HG03439 (cell line): ENCODE results near the gene TDRD7.
"Not testable (repeated sequence)": the region's sequence is repeated elsewhere in the genome, so short reads cannot be mapped to it uniquely, and the experiment has no call there.

Experiments
- ATAC-seq: cut with Tn5 transposase; IDR thresholded peaks from one replicate; pipeline ENCODE4 v1.9.1; 2021; ENCODE audit warnings: mild to moderate bottlenecking, moderate library complexity; ENCODE audit not compliant: unreplicated experiment

TDRD7 gene

DNA sequence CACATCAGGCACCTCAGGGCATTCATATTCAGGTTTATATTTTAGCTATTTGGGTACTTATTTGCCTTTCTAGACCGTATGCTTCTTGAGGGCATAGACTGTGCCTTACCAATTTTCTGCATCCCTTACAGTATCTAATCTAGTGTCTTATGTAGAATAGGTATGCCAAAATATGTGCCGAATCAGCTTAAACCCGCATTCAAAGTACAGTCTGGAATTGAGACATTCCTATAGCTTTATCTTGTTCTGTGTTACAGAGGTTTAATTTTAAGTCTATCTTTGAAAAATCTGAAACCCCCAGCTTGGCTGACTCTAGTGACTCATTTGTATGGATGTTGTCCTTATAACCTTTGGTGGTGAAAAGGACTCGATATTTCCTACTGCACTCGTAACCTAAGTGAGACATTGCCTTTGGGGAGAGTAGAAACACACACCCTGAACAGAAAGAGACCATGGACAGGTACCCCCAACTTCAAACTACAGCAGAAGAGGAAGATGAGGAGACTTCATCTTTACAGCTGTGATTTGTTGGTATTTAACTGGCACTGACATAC lies 62.6 kb downstream of the TDRD7 start:
- ATAC-seq, result no peak

DNA sequence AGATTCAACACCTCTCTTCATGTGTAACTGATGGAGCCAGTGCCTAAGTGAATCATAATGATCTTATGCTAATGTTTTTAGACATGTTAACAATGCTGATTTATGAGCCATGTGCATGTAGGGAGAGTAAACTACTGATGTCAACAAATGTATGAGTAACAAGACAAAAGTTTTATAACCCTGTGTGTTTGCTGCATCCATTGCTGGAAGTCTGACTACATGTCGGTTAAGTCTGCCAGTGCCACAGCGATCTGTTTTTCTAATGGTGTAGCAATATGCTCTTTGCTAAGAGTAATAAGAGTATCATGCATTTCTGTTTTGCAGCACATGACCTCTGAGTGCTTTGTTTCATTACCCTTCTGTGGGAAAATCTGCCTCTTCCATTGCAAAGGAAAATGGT lies 63.2 kb downstream of the TDRD7 start:
- no peak for ATAC-seq

DNA sequence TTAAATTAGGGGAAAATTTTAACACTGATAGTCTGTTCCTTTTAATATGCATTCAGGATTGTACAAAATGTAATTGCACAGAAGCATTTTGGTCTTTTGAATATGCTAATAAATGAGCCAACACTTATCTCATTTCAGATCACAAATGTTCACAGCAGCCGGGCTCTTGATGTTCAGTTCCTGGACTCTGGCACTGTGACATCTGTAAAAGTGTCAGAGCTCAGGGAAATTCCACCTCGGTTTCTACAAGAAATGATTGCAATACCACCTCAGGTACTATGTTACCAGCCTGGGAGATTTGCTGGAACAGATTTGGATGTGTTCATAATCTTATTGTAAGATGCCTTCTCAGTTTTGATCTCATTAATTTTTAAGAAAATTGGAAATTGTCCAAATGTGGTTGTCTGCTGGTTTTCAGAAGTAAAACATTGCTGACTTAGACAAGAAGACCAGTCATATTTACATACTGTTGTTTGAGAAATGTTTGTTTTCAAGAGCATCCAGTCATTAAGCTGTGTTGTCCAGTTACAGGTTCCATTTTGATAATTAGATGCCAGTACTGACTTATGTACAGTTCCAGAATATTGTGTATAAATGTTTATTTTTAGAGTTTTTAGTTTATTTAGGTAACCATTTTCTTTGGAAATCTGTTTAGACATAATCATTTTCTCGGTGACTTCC lies 66.5 kb downstream of the TDRD7 start:
- no peak for ATAC-seq

DNA sequence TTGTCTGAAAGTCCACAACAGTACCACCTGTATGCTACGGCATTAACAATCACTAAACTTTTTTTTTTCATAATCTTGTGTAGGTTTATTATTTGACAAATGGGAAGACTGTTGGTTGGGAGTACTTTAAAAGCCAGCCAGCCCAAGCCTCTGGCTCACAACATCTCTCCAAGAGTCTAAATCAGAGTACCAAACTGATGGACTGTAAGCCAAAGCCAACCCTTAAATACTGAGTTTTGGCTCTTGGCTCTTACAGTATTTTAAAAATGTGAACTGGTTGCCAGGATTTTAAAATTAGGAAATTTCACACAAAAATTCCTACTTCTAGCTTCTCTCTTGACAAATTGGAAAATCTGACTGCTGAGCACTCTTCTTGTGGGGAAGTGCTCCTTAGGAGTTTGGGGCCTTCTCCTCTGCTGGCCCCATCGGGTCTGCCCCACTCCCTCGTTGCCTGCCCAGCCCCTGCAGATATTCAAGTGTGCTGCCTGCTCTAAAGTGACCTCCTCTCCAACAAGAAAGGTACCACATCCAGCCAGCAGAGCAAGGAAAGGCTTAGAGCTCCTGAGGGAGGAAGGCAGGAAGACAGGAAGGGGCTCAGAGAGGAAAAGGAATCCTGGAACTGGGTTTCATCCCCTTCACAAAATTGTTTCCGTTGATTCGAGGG lies 67.7 kb downstream of the TDRD7 start:
- no peak for ATAC-seq

DNA sequence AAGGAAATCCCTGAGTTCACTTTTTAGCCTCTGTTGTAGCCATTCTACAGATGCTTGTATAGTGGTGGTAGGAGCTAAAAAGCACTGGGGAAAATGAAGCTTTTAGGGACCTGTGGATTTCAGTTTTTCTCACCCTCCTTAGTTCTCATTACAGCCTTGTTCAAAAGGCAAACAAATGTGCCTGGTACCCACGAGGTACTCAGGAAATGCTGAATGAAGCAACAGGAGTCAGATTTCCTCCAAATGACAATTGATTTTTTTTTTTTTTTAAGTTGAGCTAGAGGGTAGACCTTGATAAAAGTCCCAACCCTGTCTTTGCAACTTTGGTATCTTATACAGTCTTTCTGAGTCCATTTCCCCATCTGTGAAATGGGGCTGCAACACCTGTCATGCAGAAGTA lies 68.3 kb downstream of the TDRD7 start:
- ATAC-seq, result no peak

DNA sequence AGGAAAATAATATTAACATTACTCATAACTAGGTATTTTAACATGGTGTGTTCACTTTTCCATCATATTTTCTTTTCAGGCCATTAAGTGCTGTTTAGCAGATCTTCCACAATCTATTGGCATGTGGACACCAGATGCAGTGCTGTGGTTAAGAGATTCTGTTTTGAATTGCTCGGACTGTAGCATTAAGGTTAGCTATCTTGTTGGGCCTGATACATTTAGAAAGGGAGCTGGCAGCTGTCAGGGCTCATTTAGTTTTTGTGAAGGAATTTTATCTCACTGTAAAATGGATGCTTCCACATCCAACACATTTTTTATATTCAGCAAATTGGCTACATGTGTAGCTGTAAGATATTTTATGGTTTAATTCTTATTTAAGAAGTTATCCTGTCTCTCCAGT lies 68.9 kb downstream of the TDRD7 start:
- ATAC-seq, result no peak

DNA sequence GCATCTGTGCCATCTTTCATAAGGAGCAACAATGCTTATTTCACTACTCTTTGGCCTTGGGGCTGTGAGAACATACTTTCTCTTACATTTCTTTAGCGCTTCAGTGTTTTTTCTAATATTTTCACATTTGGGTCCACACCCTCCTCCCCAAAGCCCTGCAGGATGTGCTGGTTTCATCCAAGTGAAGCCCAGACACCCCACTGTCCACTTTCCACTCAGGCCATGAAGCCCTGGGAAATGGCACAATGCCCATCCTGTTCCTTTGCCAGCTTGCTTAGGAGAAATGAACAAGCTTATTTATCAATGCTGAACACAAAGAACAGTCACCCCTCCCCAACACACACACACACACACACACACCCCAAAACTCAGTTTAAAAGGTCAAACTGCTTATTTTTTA lies 72.2 kb downstream of the TDRD7 start:
- no peak for ATAC-seq

DNA sequence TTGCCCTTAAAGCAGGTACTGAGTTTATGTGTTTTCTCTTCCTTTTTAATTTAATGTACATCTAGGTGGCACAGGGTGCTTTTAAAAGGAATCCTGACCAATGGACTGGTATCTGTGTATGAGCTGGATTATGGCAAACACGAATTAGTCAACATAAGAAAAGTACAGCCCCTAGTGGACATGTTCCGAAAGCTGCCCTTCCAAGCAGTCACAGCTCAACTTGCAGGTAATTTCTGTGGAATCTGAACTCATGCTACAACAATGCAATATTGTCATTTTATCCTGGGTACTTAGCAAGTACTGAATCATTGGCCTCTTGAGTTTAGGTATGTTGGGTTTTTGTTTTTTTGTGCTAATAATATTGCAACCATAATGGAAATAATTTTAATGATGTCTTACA lies 75.2 kb downstream of the TDRD7 start:
- ATAC-seq, result no peak

DNA sequence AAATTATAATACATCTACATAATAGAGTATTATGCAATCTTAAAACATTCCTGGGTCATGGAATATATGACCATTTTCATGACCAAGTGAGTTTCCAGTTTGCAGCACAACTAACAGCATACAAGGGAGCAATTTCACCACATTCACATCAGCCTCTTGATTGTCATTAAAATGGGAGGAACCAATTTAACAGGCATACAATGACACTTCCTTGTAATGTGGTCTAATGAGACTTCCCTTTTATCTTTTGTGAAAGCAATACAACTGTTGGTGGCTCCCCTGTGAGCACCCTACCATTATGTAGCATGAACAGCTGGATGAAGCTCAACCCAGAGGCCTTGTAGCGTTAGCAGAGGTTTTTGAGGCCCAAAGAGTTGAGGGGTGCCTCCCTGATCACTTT lies 76.0 kb downstream of the TDRD7 start:
- no peak for ATAC-seq

DNA sequence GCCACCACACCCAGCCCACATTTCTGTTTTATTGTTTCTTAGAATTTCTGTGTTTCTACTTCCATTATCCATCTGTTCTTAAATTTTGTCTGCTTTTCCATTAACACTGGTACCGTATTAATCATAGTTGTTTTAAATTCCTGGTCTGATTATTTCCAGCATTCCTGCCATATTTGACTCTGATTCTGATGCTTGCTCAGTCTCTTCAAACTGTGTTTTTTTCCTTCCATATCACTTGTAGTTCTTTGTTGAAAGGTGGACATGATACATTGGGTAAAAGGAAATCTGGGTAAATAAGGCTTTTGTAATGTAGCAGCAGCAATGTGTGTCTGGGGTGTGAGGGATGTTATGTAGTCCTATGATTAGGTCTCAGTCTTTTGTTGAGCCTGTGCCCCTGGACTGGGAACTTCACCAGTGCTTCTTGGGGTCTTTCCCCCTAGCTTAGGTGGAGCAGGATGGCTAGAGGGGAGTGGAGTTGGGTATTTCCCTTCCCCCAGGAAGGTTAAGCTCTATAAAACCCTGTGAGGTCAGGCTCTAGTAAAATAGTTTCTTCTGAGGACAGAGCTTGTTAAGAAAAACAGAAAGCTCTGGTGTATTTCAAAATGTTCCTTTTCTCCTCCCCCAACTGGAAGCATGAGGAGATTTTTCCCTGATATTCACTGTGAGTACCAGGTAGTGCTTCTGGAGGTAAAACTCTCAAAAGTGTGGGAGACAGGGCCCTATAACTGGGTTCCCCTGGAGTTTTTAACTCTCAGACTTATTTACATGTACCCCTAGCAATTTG lies 79.5 kb downstream of the TDRD7 start:
- ATAC-seq, result no peak

DNA sequence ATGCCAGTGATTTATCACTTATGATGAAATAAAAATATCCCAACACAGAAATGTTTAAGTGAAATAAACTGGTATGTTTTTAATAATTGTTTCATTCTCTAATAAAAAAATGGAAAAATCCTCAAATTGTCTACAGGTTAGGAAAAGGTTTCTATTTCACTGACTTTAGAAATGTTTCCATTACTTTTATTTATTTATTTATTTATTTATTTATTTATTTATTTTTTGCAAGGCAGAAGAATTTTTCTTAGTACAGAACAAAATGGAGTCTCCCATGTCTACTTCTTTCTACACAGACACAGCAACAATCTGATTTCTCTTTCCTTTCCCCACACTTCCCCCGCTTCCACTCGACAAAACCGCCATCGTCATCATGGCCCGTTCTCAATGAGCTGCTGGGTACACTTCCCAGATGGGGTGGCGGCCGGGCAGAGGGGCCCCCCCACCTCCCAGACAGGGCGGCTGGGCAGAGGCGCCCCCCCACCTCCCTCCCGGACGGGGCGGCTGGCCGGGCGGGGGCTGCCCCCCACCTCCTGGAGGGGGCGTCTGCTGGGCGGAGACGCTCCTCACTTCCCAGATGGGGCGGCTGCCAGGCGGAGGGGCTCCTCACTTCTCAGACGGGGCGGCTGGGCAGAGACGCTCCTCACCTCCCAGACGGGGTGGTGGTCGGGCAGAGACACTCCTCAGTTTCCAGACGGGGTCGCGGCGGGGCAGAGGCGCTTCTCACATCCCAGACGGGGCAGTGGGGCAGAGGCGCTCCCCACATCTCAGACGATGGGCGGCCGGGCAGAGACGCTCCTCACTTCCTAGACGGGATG lies 85.9 kb downstream of the TDRD7 start:
- ATAC-seq, result not testable (repeated sequence)

DNA sequence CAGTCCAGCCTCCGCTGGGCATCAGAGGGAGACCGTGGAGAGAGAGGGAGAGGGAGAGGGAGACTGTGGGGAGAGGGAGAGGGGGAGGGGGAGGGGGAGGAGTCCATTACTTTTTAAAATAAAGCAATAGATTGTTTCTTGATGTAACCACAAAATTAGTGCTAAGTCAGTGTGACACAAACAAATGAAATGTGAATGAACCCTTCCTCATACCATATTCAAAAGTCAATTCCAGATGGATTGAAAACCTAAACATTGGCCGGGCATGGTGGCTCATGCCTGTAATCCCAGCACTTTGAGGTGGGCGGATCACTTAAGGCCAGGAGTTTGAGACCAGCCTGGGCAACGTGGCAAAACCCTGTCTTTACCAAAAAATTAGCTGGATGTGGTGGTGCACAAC lies 87.0 kb downstream of the TDRD7 start:
- ATAC-seq, result not testable (repeated sequence)

DNA sequence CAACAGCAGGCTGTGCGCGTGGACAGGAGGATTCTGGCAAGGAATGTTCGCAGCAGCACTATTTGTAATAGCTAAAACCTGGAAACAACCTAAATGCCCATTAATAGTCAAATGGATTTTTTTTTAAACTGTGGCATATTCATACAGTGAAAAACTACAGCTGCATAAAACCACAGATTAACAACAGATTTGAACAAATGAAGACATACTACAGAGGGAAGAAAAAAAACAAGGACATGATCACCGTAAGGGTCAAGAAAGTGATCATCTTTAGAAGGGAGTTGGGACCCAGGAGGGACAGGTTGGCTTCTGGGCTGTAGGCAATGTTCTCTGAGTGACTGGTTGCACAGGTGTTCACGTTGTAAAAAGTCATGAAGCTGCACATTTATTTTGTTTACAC lies 88.4 kb downstream of the TDRD7 start:
- ATAC-seq, result no peak

DNA sequence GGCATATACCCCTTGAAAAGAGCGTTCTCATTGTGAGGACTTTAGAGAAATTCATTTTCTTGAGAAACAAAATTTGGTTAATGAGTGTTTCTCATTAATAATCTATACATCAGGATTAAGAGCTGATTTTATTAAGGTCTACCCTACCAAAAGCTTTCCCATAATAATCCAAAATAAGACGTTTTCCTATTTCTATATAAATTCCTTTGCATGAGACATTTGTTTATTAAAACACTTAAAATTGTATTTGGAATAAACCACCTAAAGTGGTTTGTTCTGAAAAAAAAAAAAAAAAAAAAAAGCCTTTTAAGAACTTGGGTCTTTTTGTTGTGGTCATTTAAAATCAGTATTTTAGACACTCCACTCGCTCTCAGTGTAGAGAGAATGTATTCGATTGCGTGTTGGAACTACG lies 88.9 kb downstream of the TDRD7 start:
- no peak for ATAC-seq

DNA sequence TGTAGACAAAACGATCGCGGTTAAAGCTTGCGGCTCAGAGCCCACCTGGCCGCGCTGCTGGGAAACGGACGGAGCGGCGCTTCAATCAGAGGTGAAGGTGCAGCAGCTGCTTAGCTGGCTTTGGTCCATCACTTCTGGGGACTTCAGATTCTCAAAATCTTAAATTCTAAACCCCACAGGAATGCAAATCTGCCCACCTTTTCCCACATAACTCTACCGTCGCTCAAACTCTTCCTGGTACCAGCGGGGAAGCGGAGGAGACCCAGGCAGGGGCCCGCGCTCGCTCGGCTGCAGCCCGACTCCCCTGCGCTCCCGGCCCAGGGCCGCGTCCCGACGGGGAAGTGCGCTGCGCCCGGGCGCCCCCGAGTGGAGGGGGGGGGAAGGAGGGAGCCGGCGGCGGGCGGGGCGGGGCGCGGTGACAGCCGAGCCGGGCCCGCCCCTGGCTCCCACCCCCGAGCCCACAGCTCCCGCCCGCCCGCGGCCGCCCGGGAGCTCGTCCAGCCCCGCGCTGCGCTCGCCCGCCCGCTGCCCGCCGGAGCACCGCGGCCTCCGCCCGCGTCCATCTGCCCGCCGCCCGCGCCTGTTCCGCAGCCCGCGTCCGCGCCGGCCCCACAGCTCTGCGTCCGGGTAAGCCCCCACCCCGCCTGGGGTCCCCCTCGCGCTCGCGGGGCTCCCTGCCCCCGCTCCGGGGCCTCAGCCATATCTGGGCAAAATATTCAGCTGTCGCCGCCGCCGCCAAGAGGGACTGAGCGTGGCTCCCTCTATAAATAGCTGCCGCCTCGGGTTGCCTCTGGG lies 89.5 kb downstream of the TDRD7 start, which contains the start of gene TMOD1:
TSS of gene TMOD1 (plus strand) at position 490 of the 795 bp plus-strand sequence. CDS start 22,523 bp downstream, outside the sequence.
- peak; percentile 81 for ATAC-seq

DNA sequence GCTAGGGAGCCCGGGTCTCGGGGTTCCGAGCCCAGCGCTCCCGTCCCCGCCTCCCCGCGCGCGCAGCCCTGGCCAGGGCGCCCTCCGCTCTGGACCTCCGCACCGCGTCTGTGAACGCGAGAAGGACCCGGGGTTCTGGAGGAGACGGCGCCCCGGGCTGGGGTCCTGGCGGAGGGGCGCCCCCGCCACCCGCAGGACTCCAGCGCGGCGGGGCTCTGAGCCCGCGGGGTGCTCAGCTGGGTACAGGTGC lies 90.0 kb downstream of the TDRD7 start:
- peak; percentile 30 for ATAC-seq

DNA sequence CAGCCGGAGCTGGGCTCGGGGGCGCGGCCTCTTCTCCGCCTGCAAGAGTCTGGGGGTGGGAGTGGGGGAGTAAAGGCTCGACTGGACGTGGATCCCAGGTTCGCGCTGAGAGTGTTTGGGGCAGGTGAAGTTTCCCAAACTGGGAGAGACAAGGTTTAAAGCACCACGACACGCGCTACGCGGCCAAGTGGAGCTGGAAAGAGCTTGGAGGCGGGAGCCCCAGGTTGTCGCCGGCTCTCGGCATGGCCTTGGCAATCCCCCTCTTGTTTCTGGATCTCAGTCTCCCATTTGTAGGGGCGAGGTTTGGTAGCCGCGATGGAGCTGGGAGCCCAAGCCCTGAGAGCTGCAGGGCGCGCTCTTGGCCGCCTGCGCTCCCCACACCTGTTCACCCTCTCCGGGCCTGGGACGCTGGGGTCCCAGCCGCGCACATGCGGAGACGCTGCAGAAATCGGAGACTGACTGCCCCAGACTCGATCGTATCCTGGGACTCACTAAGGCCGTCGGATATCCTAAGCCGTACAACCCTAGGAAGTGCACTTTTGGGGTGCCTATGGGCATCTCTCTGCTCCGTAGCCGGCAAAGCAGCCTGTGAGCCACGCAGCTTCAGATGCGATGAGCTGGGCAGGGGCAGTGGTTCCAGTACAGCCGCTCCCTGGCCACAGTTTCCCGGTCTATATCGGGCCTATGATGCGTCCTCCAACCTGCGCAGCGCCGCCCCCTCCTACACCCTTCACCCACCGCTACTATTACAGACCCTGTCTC lies 90.5 kb downstream of the TDRD7 start:
- ATAC-seq, result no peak

DNA sequence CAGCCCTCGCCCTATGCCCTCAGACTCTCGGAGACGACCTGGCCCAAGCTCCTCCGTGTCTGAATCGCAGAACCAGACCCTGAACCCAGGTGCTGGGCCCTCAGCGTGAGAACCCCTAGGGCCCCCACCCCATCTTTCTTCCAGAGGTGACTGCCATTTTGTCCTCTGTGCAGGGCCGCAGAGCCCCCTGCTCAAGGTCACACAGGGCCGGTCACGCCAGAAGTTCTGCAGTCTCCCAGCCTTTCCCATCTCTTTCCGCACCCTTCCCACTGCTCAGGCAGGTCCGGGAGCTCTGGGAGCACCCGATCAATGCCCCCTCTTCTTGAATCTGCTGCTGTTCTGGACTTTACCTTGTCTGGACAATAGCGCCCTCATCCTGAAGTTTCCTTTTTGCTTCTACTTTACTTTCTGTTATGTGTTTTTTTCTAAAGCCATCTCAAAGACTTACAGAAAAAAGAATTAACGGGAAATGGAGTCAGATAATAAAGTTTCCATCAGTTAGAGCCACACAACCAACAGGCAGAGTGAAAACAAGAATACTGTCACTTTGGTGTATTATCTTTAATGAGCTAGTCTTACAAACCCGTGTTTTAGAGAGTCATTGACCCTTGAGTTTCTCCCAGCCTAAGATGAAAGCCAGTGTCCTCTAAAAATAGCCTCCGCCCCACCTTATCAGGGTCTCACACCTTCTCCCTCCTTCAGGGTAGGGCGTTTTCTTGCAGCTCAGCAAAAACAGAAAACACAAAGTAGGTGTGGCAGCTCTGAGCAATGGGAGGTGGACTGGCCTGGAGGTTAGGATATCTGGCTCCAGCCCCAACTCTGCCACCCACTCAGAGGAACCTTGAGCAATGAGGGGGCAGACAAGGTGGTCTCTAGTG lies 91.3 kb downstream of the TDRD7 start:
- no peak for ATAC-seq

DNA sequence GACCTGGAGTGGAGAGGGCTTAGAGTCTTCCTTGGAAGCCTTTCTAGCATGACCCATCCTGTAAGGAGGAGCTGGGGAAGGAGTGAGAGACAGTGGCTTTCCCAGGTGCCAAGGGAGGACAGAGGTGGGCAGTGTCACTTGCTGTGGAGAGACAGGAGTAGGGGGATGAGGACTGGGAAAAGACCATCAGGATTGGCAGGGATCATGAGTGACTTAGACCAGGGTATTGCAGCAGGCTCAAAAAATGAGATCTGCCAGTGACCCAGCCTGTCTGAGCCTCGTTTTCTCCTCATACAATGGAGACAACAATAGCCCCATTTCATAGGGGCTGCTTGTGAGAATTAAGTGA lies 91.9 kb downstream of the TDRD7 start:
- no peak for ATAC-seq
